HG03520 (cell line): ENCODE results near the gene PNPLA3.

ENCODE experiments used
- ATAC-seq: cut with Tn5 transposase; IDR thresholded peaks from one replicate; pipeline ENCODE4 v1.9.1; 2021; ENCODE audit warnings: mild to moderate bottlenecking, moderate library complexity; ENCODE audit not compliant: unreplicated experiment

PNPLA3 gene

DNA sequence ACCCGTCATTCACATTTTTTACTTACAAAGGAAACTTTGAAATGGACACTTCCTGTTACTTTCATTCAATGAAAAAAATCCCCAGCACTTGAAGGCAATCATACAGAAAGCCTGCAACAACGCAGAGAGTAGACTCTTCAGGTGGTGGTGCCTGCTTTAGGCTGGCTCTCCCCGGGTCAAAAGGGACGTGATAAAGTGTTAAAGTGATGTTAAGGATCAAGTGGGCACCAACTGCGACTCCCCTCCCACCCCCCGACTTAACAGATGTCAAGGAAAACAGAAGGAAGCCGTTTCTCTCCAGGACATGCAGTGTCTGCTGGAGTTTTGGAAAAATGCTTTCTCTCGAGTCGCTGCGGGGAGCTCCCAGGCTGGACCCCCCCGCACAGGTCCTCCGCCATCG lies 414 bp upstream of the PNPLA3 start:
- ATAC-seq = no peak

- no peak for ATAC-seq
Observed at GRCh38 chr22:43924877-43925276, 1.3 kb downstream of the PNPLA3 start.

GRCh38 chr22:43925433-43926348 lies 2.1 kb downstream of the PNPLA3 start:
- ATAC-seq = no peak

GRCh38 chr22:43926349-43926710 lies 2.7 kb downstream of the PNPLA3 start:
- no peak for ATAC-seq

DNA sequence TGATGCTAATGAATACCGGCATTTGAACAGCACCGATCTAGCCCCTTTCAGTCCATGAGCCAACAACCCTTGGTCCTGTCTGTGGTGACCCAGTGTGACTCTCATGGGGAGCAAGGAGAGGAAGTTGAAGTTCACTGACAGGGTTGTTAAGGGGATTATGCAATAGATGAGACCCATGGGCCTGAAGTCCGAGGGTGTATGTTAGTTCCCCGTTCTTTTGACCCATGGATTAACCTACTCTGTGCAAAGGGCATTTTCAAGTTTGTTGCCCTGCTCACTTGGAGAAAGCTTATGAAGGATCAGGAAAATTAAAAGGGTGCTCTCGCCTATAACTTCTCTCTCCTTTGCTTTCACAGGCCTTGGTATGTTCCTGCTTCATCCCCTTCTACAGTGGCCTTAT lies 4.9 kb downstream of the PNPLA3 start:
- no peak for ATAC-seq

DNA sequence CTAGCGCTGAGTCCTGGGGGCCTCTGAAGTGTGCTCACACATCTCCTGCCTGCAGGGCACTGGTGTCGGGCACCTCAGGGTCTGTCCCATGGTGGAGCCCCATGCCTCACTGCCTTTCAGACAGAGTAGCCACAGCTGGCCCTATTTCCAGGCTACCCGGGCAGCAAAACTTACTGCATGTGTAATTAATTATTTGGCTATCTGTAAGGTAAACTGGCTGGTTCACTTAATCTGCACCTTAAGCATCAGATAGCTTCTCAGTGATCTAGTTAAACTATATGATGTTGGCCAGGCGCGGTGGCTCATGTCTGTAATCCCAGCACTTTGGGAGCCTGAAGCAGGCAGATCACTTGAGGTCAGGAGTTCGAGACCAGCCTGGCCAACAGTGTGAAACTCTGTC lies 5.3 kb downstream of the PNPLA3 start:
- no peak for ATAC-seq

GRCh38 chr22:43931771-43932170 lies 8.2 kb downstream of the PNPLA3 start:
- ATAC-seq = no peak

DNA sequence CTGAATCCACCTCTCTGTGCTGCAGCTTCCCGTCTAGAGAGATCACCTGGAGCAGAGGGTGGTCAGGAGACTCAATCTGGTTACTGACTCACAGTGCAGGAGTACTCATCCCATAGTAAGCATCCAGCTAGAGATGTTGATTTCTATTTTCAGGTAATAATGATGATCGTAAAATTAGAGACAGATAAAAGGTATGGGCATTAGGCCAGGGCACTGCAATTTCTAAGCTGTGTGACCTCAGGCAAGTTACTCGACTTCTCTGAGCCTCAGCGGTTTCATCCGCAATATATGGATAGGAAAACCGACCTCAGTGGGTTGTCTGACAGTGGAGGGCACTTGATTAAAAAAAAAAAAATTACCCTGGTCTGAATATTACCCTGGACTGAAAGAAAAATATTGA lies 17.8 kb downstream of the PNPLA3 start:
- no peak for ATAC-seq

- no peak for ATAC-seq
Observed at GRCh38 chr22:43944670-43945430, 21.2 kb downstream of the PNPLA3 start.

- ATAC-seq = no peak
Observed at GRCh38 chr22:43945632-43946383, 22.2 kb downstream of the PNPLA3 start.

DNA sequence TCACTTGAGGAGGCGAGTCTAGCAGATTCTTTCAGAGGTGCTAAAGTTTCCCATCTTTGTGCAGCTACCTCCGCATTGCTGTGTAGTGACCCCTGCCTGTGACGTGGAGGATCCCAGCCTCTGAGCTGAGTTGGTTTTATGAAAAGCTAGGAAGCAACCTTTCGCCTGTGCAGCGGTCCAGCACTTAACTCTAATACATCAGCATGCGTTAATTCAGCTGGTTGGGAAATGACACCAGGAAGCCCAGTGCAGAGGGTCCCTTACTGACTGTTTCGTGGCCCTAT lies 22.7 kb downstream of the PNPLA3 start:
- no peak for ATAC-seq

DNA sequence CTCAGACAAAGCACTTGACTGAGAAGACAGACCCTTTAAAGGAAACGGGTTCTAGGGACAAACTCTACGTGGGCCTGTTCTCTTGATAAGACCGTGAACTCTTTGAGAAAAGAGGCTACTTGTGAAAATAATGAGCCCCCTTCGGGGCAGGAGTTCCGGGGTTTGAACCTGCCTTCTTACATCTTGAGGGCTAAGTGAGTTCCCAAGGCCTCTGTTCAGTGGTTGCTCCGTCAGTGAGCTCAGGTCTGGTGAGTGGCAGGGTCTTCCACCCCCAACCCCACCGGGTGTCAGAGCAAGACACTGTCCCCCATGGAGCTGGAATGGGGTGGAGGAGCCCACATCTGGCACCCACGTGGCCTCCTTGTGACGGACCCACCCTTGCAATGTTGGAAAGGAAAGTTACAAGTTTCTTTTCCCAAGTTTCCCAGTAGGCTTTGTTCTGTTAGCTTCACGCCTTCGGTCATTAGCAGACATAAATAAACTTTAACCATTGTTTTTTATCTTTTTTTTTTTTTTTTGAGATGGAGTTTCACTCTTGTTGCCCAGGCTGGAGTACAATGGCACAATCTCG lies 25.3 kb downstream of the PNPLA3 start:
- ATAC-seq = no peak

GRCh38 chr22:43951391-43951790 lies 27.8 kb downstream of the PNPLA3 start:
- ATAC-seq = no peak

DNA sequence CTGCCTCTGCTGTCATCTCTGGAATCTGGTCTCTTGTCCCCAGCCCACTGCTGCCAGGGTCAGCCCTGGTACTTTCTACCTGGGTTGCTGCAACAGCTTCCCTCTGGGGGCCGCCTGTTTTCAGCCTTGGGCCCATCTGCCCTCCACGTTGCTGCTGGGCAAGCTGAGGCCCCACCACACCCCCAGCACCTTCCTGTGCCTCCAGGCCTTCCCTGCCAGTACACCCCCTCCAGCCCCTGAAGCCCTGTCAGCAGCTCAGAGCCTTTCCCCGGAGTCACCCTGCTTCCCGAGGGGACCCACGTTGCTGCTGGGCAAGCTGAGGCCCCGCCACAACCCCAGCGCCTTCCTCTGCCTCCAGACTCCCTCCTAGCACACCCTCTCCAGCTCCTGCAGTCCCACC lies 28.4 kb downstream of the PNPLA3 start:
- ATAC-seq = no peak

DNA sequence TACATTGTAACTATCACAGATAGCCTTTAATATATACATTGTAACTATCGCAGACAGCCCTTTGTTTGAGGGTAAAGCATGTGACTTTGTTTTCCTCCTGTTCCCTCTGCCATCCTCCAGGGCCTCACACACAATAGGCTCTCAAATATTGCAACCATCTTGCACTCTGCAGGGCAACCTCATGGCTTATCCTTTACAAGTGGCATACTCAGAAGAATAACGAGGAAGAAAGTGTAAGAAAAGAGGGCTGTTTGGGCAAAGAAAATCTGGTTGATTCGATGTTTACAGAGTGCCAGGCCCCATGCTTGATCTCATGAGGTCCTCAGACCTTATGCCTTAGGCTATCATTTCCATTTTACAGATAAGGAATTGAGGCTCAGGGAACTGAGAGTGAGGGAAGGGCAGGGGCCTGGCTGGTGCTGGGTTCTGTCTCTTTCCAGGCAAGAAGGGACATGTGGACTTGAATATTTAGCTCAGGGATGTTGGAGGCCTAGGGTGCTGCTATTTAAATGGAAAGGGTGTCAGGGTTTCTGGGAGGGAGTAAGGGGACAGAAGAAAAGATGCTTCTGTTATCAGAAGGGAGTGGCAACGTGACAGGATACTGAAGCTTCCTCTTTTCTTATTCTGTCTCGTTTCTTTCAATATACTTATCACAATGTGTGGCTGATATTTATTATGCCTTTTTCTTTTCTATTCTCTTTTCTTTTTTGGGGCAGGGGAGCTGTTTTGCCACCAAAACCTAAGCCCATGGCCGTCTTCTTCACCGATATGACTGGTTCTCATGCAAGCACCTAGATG lies 30.6 kb downstream of the PNPLA3 start:
- ATAC-seq = no peak

DNA sequence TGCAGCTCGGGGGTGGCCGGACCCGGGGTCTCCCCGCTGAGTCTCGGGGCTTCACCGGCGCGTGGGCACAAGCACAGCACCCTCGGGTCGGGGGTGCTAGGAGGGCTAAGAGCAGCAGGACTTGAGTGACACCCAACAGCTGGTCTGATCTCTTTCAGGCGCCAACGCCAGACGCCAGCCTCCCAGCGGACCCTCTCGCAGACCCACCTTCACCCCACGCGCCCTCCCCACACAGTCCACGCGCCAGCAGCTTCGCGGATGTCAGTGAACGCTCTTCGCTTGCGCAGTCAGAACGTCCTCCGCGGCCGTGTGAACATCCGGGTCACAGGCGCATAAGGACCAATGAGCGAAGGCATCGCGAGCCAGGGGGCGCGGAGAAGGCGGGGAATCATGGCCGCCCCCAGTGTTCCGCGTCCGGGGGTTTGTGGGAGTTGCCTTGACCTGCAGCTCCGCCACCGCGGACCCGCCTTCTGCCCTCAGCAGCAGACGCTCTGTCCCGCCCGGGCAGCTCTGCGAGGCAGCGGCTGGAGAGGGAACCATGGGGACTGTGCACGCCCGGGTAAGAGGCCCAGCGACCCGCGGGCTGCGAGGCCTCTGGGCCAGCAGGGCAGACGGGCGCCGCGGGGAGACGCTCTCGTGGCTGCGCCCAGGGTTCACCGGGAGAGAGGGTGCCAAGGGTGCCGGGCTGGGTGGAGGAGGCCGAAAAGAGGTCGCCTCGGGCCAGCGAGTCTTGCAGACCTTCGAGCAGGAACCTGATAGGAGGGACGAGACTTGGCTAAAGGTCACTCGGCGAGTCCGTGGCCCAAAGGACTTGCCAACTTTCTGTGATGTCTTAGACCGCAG lies 31.7 kb downstream of the PNPLA3 start, which contains the start of gene SAMM50:
TSS of gene SAMM50 (plus strand) at position 403 of the 843 bp plus-strand sequence. CDS start at position 539, 136 bp downstream.
- ATAC-seq = peak; percentile 78

- no peak for ATAC-seq
Observed at GRCh38 chr22:43955883-43956782, 32.5 kb downstream of the PNPLA3 start.

- ATAC-seq = no peak
Observed at GRCh38 chr22:43956805-43957463, 33.3 kb downstream of the PNPLA3 start.
